ENCODE measurements around the gene PRPH. TPM values are rescaled to one million over a fixed set of nuclear protein-coding genes. Genes with fewer than 3 reads are reported as not detected.

The PRPH gene
- total and polyA plus RNA-seq, 10 of the 15 experiments (the other 5 are each of a cell fraction or from before 2014, with no cell fraction given), result 0.09 to 0.45 (median 0.19) TPM; not detected in 3

- BruUV-seq (replicated peaks), result no TSS peak
- Histone ChIP-seq H3K9ac (ENCODE audit: control insufficient read depth, insufficient read depth, low read length) (no peak overlapping the region), H3K27me3 (replicated peaks in 1 of 2; ENCODE audit: control insufficient read depth in 2 of 2, insufficient read depth in 2 of 2, low read length in 1 of 2) (peaks cover 18 to 36% of the 10 kb centered on the region in 2 experiments), H4K20me1 (ENCODE audit: control insufficient read depth, insufficient read depth) (no peaks in the 10 kb centered on the region; the same call in none of the 2 replicates), H2AFZ (ENCODE audit: control insufficient read depth, low read depth, low read length) (no peak overlapping the region), H3K27ac (ENCODE audit: control insufficient read depth, insufficient read depth) (no peak overlapping the region), H3K36me3 (ENCODE audit: control insufficient read depth in 2 of 2, insufficient read depth in 2 of 2, low read length in 1 of 2) (no peaks in the 10 kb centered on the region), H3K4me1 (ENCODE audit: control insufficient read depth, insufficient read depth, low read length) (peaks cover 38% of the 10 kb centered on the region), H3K9me3 (replicated peaks; ENCODE audit: control insufficient read depth, insufficient read depth, low read length) (no peaks in the 10 kb centered on the region), H3K4me3 (no peak overlapping the region), H3K79me2 (ENCODE audit: control insufficient read depth, insufficient read depth, low read length) (no peaks in the 10 kb centered on the region), H3K4me2 (ENCODE audit: control insufficient read depth, insufficient read depth) (no peak overlapping the region; the same call in 1 of the 2 replicates)
- ATAC-seq, result no peak
- ChIA-PET POLR2A (interaction anchor here (0.7 kb wide), 1 partner anchor 85 kb away, joined by 8 read pairs; no protein-coding TSS in a partner anchor), RAD21 (ENCODE audit: unreplicated experiment) (interaction anchor here (0.7 kb wide), 1 partner anchor 14 kb away, joined by 3 read pairs; no protein-coding TSS in a partner anchor), CTCF (interaction anchor here (0.9 to 4.0 kb wide), 5 partner anchors 13 to 239 kb away, joined by 3 to 139 read pairs (median 4); partner anchors contain the start of genes PRPH and TROAP), SMC1A (ENCODE audit: uncharacterized antibody, unreplicated experiment) (no interaction called here)
- intact Hi-C loops (cut with micrococcal nuclease; ENCODE audit: unreplicated experiment), result no loop called here
- no peak for DNase-seq (ENCODE audit: low read depth, low spot score)
- TF ChIP-seq MTA3 (IDR thresholded peaks at IDR 0.05; ENCODE audit: borderline replicate concordance, low read length) (no peak), CHD1 (IDR thresholded peaks at IDR 0.05; ENCODE audit: low read depth, low read length) (no peak), RUNX3 (IDR thresholded peaks at IDR 0.05; ENCODE audit: low read length) (no peak), HDAC6 (IDR thresholded peaks at IDR 0.05; ENCODE audit: unreplicated experiment) (no peak), NFIC (IDR thresholded peaks at IDR 0.05; ENCODE audit: low read depth, low read length) (no peak), SP1 (IDR thresholded peaks at IDR 0.05; ENCODE audit: low read depth, low read length) (no peak), TARDBP (IDR thresholded peaks at IDR 0.05; ENCODE audit: borderline replicate concordance) (no peak), RFX5 (IDR thresholded peaks at IDR 0.05; ENCODE audit: low read depth, low read length) (no peak), MEF2A (IDR thresholded peaks at IDR 0.05; ENCODE audit: insufficient read depth, low read depth, low read length) (no peak)
- TF ChIP-seq, protein P1, sequence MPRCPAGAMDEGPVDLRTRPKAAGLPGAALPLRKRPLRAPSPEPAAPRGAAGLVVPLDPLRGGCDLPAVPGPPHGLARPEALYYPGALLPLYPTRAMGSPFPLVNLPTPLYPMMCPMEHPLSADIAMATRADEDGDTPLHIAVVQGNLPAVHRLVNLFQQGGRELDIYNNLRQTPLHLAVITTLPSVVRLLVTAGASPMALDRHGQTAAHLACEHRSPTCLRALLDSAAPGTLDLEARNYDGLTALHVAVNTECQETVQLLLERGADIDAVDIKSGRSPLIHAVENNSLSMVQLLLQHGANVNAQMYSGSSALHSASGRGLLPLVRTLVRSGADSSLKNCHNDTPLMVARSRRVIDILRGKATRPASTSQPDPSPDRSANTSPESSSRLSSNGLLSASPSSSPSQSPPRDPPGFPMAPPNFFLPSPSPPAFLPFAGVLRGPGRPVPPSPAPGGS (IDR thresholded peaks at IDR 0.05; ENCODE audit: borderline replicate concordance, insufficient read depth, low read depth, low read length, poor library complexity, severe bottlenecking), result no peak
- TF ChIP-seq, protein P2, sequence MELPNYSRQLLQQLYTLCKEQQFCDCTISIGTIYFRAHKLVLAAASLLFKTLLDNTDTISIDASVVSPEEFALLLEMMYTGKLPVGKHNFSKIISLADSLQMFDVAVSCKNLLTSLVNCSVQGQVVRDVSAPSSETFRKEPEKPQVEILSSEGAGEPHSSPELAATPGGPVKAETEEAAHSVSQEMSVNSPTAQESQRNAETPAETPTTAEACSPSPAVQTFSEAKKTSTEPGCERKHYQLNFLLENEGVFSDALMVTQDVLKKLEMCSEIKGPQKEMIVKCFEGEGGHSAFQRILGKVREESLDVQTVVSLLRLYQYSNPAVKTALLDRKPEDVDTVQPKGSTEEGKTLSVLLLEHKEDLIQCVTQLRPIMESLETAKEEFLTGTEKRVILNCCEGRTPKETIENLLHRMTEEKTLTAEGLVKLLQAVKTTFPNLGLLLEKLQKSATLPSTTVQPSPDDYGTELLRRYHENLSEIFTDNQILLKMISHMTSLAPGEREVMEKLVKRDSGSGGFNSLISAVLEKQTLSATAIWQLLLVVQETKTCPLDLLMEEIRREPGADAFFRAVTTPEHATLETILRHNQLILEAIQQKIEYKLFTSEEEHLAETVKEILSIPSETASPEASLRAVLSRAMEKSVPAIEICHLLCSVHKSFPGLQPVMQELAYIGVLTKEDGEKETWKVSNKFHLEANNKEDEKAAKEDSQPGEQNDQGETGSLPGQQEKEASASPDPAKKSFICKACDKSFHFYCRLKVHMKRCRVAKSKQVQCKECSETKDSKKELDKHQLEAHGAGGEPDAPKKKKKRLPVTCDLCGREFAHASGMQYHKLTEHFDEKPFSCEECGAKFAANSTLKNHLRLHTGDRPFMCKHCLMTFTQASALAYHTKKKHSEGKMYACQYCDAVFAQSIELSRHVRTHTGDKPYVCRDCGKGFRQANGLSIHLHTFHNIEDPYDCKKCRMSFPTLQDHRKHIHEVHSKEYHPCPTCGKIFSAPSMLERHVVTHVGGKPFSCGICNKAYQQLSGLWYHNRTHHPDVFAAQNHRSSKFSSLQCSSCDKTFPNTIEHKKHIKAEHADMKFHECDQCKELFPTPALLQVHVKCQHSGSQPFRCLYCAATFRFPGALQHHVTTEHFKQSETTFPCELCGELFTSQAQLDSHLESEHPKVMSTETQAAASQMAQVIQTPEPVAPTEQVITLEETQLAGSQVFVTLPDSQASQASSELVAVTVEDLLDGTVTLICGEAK (IDR thresholded peaks at IDR 0.05; ENCODE audit: borderline replicate concordance), result no peak
- no peak for FAIRE-seq
- 16% methylated on average over 10 of the region's 15 CpGs for WGBS (ENCODE audit: insufficient coverage, insufficient replicate concordance, low lambda C conversion rate, missing lambda C conversion rate)
- in situ Hi-C loops (cut with MboI), result no loop called here
These were observed 49.6 kb downstream of the PRPH start for GRCh38 chr12:49344486-49345050.
